ENCODE results near the gene FAM53C. TPM values are rescaled to one million over a fixed set of nuclear protein-coding genes. Genes with fewer than 3 reads are reported as not detected.
"Not testable (repeated sequence)": the region's sequence is repeated elsewhere in the genome, so short reads cannot be mapped to it uniquely, and the experiment has no call there.

FAM53C gene
- polyA plus RNA-seq, 12 donors: 32.5 to 56.7 (median 40.6) TPM; not detected in 1

- DNase-seq: no peak
Measured at GRCh38 chr5:138385660-138386059, 47.6 kb downstream of the FAM53C start.

GRCh38 chr5:138386290-138386689 is 48.2 kb downstream of the FAM53C start:
- no peak for DNase-seq

DNA sequence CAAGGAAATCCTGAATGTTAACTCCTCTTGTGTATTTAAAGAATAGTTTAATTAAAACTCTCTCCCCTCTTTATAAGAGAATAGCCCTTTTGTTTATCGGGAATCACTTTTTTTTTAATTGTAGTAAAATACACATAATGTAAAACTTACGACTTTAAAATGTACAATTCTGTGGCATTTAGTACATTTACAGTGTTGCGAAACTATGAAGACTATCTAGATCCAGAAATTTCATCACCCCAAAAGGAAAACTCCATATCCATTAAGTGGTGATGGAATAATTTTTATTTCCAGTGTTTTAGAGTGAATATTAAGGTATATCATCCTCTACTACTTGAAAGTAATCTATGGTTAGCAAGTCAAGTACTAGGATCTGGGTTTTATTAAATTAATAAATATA is 51.3 kb downstream of the FAM53C start:
- DNase-seq: no peak

DNA sequence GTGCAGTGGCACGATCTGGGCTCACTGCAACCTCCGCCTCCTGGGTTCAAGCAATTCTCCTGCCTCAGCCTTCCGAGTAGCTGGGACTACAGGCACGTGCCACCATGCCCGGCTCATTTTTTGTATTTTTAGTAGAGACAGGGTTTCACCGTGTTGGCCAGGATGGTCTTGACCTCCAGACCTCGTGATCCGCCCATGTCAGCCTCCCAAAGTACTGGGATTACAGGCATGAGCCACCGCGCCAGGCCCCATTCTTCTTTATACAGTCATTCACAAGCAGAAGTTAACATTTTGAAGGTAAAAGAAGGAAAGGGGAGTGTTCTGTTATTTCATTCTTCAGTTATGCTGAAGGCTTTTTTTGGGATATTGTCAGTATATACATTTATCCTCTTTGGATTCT is 51.8 kb downstream of the FAM53C start:
- not testable (repeated sequence) for DNase-seq

- DNase-seq: peak; percentile 18
Measured at GRCh38 chr5:138391859-138392386, 53.9 kb downstream of the FAM53C start.

Other genes with a start within 250 kb of the FAM53C start
- gene NME5, start 198.8 kb upstream of the FAM53C start, polyA plus RNA-seq (ENCODE audit: insufficient read length in 12 of 12): 1 to 10 TPM in 5 of 12 donors, under 1 TPM in 5, not detected in 2; 0.72 to 1.6 (median 1.1) TPM
- gene BRD8, start 159.6 kb upstream of the FAM53C start, polyA plus RNA-seq (ENCODE audit: insufficient read length in 12 of 12): 10 to 100 TPM in 11 of 12 donors, not detected in 1; 43.5 to 86.9 (median 57.1) TPM
- gene KIF20A, start 159.2 kb upstream of the FAM53C start, polyA plus RNA-seq (ENCODE audit: insufficient read length in 12 of 12): 10 to 100 TPM in 11 of 12 donors, not detected in 1; 14.0 to 39.4 (median 23.2) TPM
- 10 to 100 TPM in 11 of 12 donors, not detected in 1; 23.0 to 47.7 (median 39.7) TPM for gene CDC23, start 124.9 kb upstream of the FAM53C start, polyA plus RNA-seq (ENCODE audit: insufficient read length in 12 of 12)
- gene GFRA3, start 63.6 kb upstream of the FAM53C start, polyA plus RNA-seq (ENCODE audit: insufficient read length in 12 of 12): 10 to 100 TPM in 2 of 12 donors, 1 to 10 TPM in 8, not detected in 2; 2.7 to 16.3 (median 5.1) TPM
- gene CDC25C, start 6.5 kb upstream of the FAM53C start, polyA plus RNA-seq (ENCODE audit: insufficient read length in 12 of 12): 10 to 100 TPM in 1 of 12 donors, 1 to 10 TPM in 10, not detected in 1; 1.9 to 13.0 (median 4.2) TPM
- 10 to 100 TPM in 11 of 12 donors, not detected in 1; 41.3 to 74.2 (median 64.8) TPM for gene KDM3B, start 14.4 kb downstream of the FAM53C start, polyA plus RNA-seq (ENCODE audit: insufficient read length in 12 of 12)
- gene REEP2, start 100.8 kb downstream of the FAM53C start, polyA plus RNA-seq (ENCODE audit: insufficient read length in 12 of 12): 10 to 100 TPM in 11 of 12 donors, not detected in 1; 10.6 to 35.2 (median 15.8) TPM
- gene EGR1, start 127.2 kb downstream of the FAM53C start, polyA plus RNA-seq (ENCODE audit: insufficient read length in 12 of 12): 1,000 to 10,000 TPM in 1 of 12 donors, 100 to 1,000 TPM in 11; 107 to 2,227 (median 335) TPM
- gene ETF1, start 205.0 kb downstream of the FAM53C start, polyA plus RNA-seq (ENCODE audit: insufficient read length in 12 of 12): 10 to 100 TPM in 11 of 12 donors, not detected in 1; 33.8 to 57.1 (median 52.4) TPM
- gene HSPA9, start 237.1 kb downstream of the FAM53C start, polyA plus RNA-seq (ENCODE audit: insufficient read length in 12 of 12): 100 to 1,000 TPM in 11 of 12 donors, not detected in 1; 126 to 225 (median 161) TPM